ENCODE data around the gene DDX43. TPM values are rescaled to one million over a fixed set of nuclear protein-coding genes. Genes with fewer than 3 reads are reported as not detected.
A peak's percentile ranks its signal among the peaks of the same experiment; 100 is the strongest.

Gene DDX43
- total RNA-seq, 1 experiment from 2014 or later: not detected

- POLR2A ChIA-PET (ENCODE audit: low non-redundant PET): no interaction called here
- intact Hi-C loops (cut with micrococcal nuclease; ENCODE audit: unreplicated experiment): loop anchor here (5.0 kb wide), 1 partner anchor 101 kb away; no protein-coding TSS in a partner anchor
Measured at GRCh38 chr6:73388433-73388799, 6.2 kb upstream of the DDX43 start.

GRCh38 chr6:73388800-73389512, 5.7 kb upstream of the DDX43 start:
- H3K9me3 ChIP-seq (ENCODE audit: low read depth, low read length, poor library complexity, severe bottlenecking): no peaks in the 10 kb centered on the region
- CTCF ChIA-PET: interaction anchor here (0.5 to 1.0 kb wide), 5 partner anchors 11 to 264 kb away, joined by 3 to 5 read pairs (median 4); no protein-coding TSS in a partner anchor
- POLR2A ChIA-PET (ENCODE audit: low non-redundant PET): no interaction called here
- peak; percentile 78 for TF ChIP-seq CTCF (conservative IDR thresholded peaks at IDR 0.05; ENCODE audit: low read depth, low read length)
- no peak for TF ChIP-seq EZH2 (IDR thresholded peaks at IDR 0.05; ENCODE audit: borderline replicate concordance, low read depth, low read length, poor library complexity, severe bottlenecking)
- peak; percentile 81 for DNase-seq (ENCODE audit: low spot score)
- BruUV-seq (replicated peaks): no TSS peak
- peak overlapping the region; percentile 51 for H3K4me3 ChIP-seq (ENCODE audit: low read depth, low read length, poor library complexity, severe bottlenecking)
- no peaks in the 10 kb centered on the region for H3K27me3 ChIP-seq (replicated peaks; ENCODE audit: insufficient read depth, low read depth, low read length, poor library complexity)
- no peaks in the 10 kb centered on the region for H3K4me1 ChIP-seq (ENCODE audit: insufficient read depth, low read length, poor library complexity, severe bottlenecking)
- no peak overlapping the region for H3K27ac ChIP-seq (ENCODE audit: low read depth, low read length, poor library complexity, severe bottlenecking)
- intact Hi-C loops (cut with micrococcal nuclease; ENCODE audit: unreplicated experiment): loop anchor here (5.0 kb wide), 1 partner anchor 102 kb away; no protein-coding TSS in a partner anchor
- H3K36me3 ChIP-seq (ENCODE audit: insufficient read depth, low read length, poor library complexity, severe bottlenecking): no peaks in the 10 kb centered on the region

More at GRCh38 chr6:73388433-73388799, 6.2 kb upstream of the DDX43 start:
- no TSS peak for BruUV-seq (replicated peaks)
- H3K27me3 ChIP-seq (replicated peaks; ENCODE audit: insufficient read depth, low read depth, low read length, poor library complexity): no peaks in the 10 kb centered on the region
- CTCF ChIA-PET: interaction anchor here (0.5 to 1.0 kb wide), 6 partner anchors 10 to 264 kb away, joined by 3 to 5 read pairs (median 4); no protein-coding TSS in a partner anchor
- DNase-seq (ENCODE audit: low spot score): peak; percentile 7
- H3K4me1 ChIP-seq (ENCODE audit: insufficient read depth, low read length, poor library complexity, severe bottlenecking): no peaks in the 10 kb centered on the region
- H3K9me3 ChIP-seq (ENCODE audit: low read depth, low read length, poor library complexity, severe bottlenecking): no peaks in the 10 kb centered on the region
- peak overlapping the region; percentile 51 for H3K4me3 ChIP-seq (ENCODE audit: low read depth, low read length, poor library complexity, severe bottlenecking)
- TF ChIP-seq EZH2 (IDR thresholded peaks at IDR 0.05; ENCODE audit: borderline replicate concordance, low read depth, low read length, poor library complexity, severe bottlenecking) (no peak), CTCF (conservative IDR thresholded peaks at IDR 0.05; ENCODE audit: low read depth, low read length) (no peak)
- no peaks in the 10 kb centered on the region for H3K36me3 ChIP-seq (ENCODE audit: insufficient read depth, low read length, poor library complexity, severe bottlenecking)
- H3K27ac ChIP-seq (ENCODE audit: low read depth, low read length, poor library complexity, severe bottlenecking): no peak overlapping the region

- BruUV-seq (replicated peaks): no TSS peak
- Histone ChIP-seq H3K4me1 (ENCODE audit: insufficient read depth, low read length, poor library complexity, severe bottlenecking) (no peaks in the 10 kb centered on the region), H3K4me3 (ENCODE audit: low read depth, low read length, poor library complexity, severe bottlenecking) (no peak overlapping the region), H3K36me3 (ENCODE audit: insufficient read depth, low read length, poor library complexity, severe bottlenecking) (no peaks in the 10 kb centered on the region), H3K27ac (ENCODE audit: low read depth, low read length, poor library complexity, severe bottlenecking) (no peak overlapping the region), H3K27me3 (replicated peaks; ENCODE audit: insufficient read depth, low read depth, low read length, poor library complexity) (no peaks in the 10 kb centered on the region), H3K9me3 (ENCODE audit: low read depth, low read length, poor library complexity, severe bottlenecking) (no peaks in the 10 kb centered on the region)
- CTCF ChIA-PET: no interaction called here
- no peak for DNase-seq (ENCODE audit: low spot score)
- intact Hi-C loops (cut with micrococcal nuclease; ENCODE audit: unreplicated experiment): loop anchor here (5.0 kb wide), 1 partner anchor 103 kb away; no protein-coding TSS in a partner anchor
- POLR2A ChIA-PET (ENCODE audit: low non-redundant PET): no interaction called here
- TF ChIP-seq CTCF (conservative IDR thresholded peaks at IDR 0.05; ENCODE audit: low read depth, low read length) (no peak), EZH2 (IDR thresholded peaks at IDR 0.05; ENCODE audit: borderline replicate concordance, low read depth, low read length, poor library complexity, severe bottlenecking) (no peak)
Measured at GRCh38 chr6:73389854-73390253, 4.8 kb upstream of the DDX43 start.
